ENCODE measurements around the gene ARID5A. TPM values are rescaled to one million over a fixed set of nuclear protein-coding genes. Genes with fewer than 3 reads are reported as not detected.

The ARID5A gene
- total and polyA plus RNA-seq, 10 of the 15 experiments (the other 5 are each of a cell fraction or from before 2014, with no cell fraction given) = 0.76 to 87.1 (median 37.6) TPM

GRCh38 chr2:96521219-96521618 is 15.3 kb upstream of the ARID5A start:
- Histone ChIP-seq H3K36me3 (ENCODE audit: control insufficient read depth in 2 of 2, insufficient read depth in 2 of 2, low read length in 1 of 2) (no peaks in the 10 kb centered on the region), H2AFZ (ENCODE audit: control insufficient read depth, low read depth, low read length) (no peak overlapping the region), H3K4me3 (no peak overlapping the region), H3K9me3 (replicated peaks; ENCODE audit: control insufficient read depth, insufficient read depth, low read length) (no peaks in the 10 kb centered on the region; the same call in 1 of the 3 replicates), H3K4me2 (ENCODE audit: control insufficient read depth, insufficient read depth) (no peak overlapping the region), H3K4me1 (ENCODE audit: control insufficient read depth, insufficient read depth, low read length) (peaks cover 32% of the 10 kb centered on the region), H4K20me1 (ENCODE audit: control insufficient read depth, insufficient read depth) (no peaks in the 10 kb centered on the region), H3K27me3 (replicated peaks in 1 of 2; ENCODE audit: control insufficient read depth in 2 of 2, insufficient read depth in 2 of 2, low read length in 1 of 2) (no peaks in the 10 kb centered on the region), H3K27ac (ENCODE audit: control insufficient read depth, insufficient read depth) (no peak overlapping the region), H3K9ac (ENCODE audit: control insufficient read depth, insufficient read depth, low read length) (no peak overlapping the region), H3K79me2 (ENCODE audit: control insufficient read depth, insufficient read depth, low read length) (no peaks in the 10 kb centered on the region)
- no TSS peak for BruUV-seq (replicated peaks)
- no peak for ATAC-seq
- in situ Hi-C loops (cut with MboI) = no loop called here
- WGBS (ENCODE audit: insufficient coverage, insufficient replicate concordance, low lambda C conversion rate, missing lambda C conversion rate) = 65% methylated on average over 2 of the region's 2 CpGs
- no peak for FAIRE-seq
- ChIA-PET SMC1A (ENCODE audit: uncharacterized antibody, unreplicated experiment) (interaction anchor here (1.2 to 4.6 kb wide), 3 partner anchors 11 to 112 kb away, joined by 3 to 34 read pairs (median 4); no protein-coding TSS in a partner anchor), CTCF (interaction anchor here (1.2 to 2.1 kb wide), 4 partner anchors 8 to 17 kb away, joined by 3 to 12 read pairs (median 4); no protein-coding TSS in a partner anchor), POLR2A (interaction anchor here (0.5 to 1.2 kb wide), 5 partner anchors 10 to 33 kb away, joined by 3 to 4 read pairs (median 3); partner anchors contain the start of gene NEURL3), RAD21 (ENCODE audit: unreplicated experiment) (interaction anchor here (1.1 to 1.6 kb wide), 4 partner anchors 10 to 15 kb away, joined by 3 to 8 read pairs (median 4); no protein-coding TSS in a partner anchor)
- no peak for DNase-seq (ENCODE audit: low read depth, low spot score)
- no peak for TF ChIP-seq STAT3 (IDR thresholded peaks at IDR 0.05; ENCODE audit: low read depth, low read length)
- TF ChIP-seq SPI1 (IDR thresholded peaks at IDR 0.05; ENCODE audit: borderline replicate concordance, insufficient read depth, low read depth, low read length) = peak; percentile 41; the same call in 1 of the 2 replicates
- intact Hi-C loops (cut with micrococcal nuclease; ENCODE audit: unreplicated experiment) = no loop called here

GRCh38 chr2:96522304-96523203 is 14.0 kb upstream of the ARID5A start:
- ATAC-seq (no peak), DNase-seq (ENCODE audit: low read depth, low spot score) (no peak), FAIRE-seq (no peak)
- H3K4me2 ChIP-seq (ENCODE audit: control insufficient read depth, insufficient read depth) = no peak overlapping the region
- intact Hi-C loops (cut with micrococcal nuclease; ENCODE audit: unreplicated experiment) (no loop called here), in situ Hi-C loops (cut with MboI) (no loop called here)
- H3K9ac ChIP-seq (ENCODE audit: control insufficient read depth, insufficient read depth, low read length) = no peak overlapping the region
- H3K4me1 ChIP-seq (ENCODE audit: control insufficient read depth, insufficient read depth, low read length) = peaks cover 42% of the 10 kb centered on the region
- POLR2A ChIA-PET = interaction anchor here (1.7 to 2.1 kb wide), 2 partner anchors 11 to 15 kb away, joined by 6 to 15 read pairs; no protein-coding TSS in a partner anchor
- H3K79me2 ChIP-seq (ENCODE audit: control insufficient read depth, insufficient read depth, low read length) = no peaks in the 10 kb centered on the region
- RAD21 ChIA-PET (ENCODE audit: unreplicated experiment) = interaction anchor here (0.7 to 1.9 kb wide), 6 partner anchors 10 to 16 kb away, joined by 3 to 15 read pairs (median 8); no protein-coding TSS in a partner anchor
- no peaks in the 10 kb centered on the region for H3K27me3 ChIP-seq (replicated peaks in 1 of 2; ENCODE audit: control insufficient read depth in 2 of 2, insufficient read depth in 2 of 2, low read length in 1 of 2)
- 83% methylated on average over 9 of the region's 9 CpGs for WGBS (ENCODE audit: insufficient coverage, insufficient replicate concordance, low lambda C conversion rate, missing lambda C conversion rate)
- 0 out of 2 replicates have a peak, but pooled peaks have one; percentile 23 for TF ChIP-seq REST (IDR thresholded peaks at IDR 0.05; ENCODE audit: low read depth, low read length)
- peak; percentile 42; the same call in 1 of the 2 replicates for TF ChIP-seq SPI1 (IDR thresholded peaks at IDR 0.05; ENCODE audit: borderline replicate concordance, insufficient read depth, low read depth, low read length)
- no peak for TF ChIP-seq PRDM15 (CRISPR knock-in tag; IDR thresholded peaks at IDR 0.05)
- CTCF ChIA-PET = interaction anchor here (1.1 to 2.1 kb wide), 4 partner anchors 9 to 115 kb away, joined by 3 to 12 read pairs (median 6); no protein-coding TSS in a partner anchor
- SMC1A ChIA-PET (ENCODE audit: uncharacterized antibody, unreplicated experiment) = interaction anchor here (0.7 to 4.6 kb wide), 4 partner anchors 10 to 114 kb away, joined by 3 to 34 read pairs (median 4); no protein-coding TSS in a partner anchor
- H2AFZ ChIP-seq (ENCODE audit: control insufficient read depth, low read depth, low read length) = no peak overlapping the region
- H4K20me1 ChIP-seq (ENCODE audit: control insufficient read depth, insufficient read depth) = no peaks in the 10 kb centered on the region
- H3K27ac ChIP-seq (ENCODE audit: control insufficient read depth, insufficient read depth) = no peak overlapping the region
- H3K4me3 ChIP-seq = no peak overlapping the region
- no peaks in the 10 kb centered on the region; the same call in 1 of the 3 replicates for H3K9me3 ChIP-seq (replicated peaks; ENCODE audit: control insufficient read depth, insufficient read depth, low read length)
- BruUV-seq (replicated peaks) = no TSS peak
- no peaks in the 10 kb centered on the region for H3K36me3 ChIP-seq (ENCODE audit: control insufficient read depth in 2 of 2, insufficient read depth in 2 of 2, low read length in 1 of 2)

All from GM12878 (cell line).